HepG2 (cell line): ENCODE data around the gene EMC9. TPM values are rescaled to one million over a fixed set of nuclear protein-coding genes. Genes with fewer than 3 reads are reported as not detected.
A peak's percentile ranks its signal among the peaks of the same experiment; 100 is the strongest.

Source experiments
- ATRX ChIP-seq: sonication (generic); formaldehyde crosslinking; IDR thresholded peaks from 2 replicates; pipeline ENCODE4 v1.4.0; 2020; ENCODE audit warnings: missing genetic modification reagents, borderline replicate concordance
- CSRNP1 ChIP-seq: sonication (generic); formaldehyde crosslinking; IDR thresholded peaks from 2 replicates; pipeline ENCODE4 v1.8.1; 2023; ENCODE audit warnings: mild to moderate bottlenecking, missing genetic modification reagents
- GABPB1 ChIP-seq: IDR thresholded peaks from 2 replicates; pipeline ENCODE4 v1.6.1; 2016; ENCODE audit warnings: mild to moderate bottlenecking, missing genetic modification reagents, moderate library complexity, missing compliant biosample characterization
- GPBP1L1 ChIP-seq: sonication (generic); formaldehyde crosslinking; IDR thresholded peaks from 2 replicates; pipeline ENCODE4 v1.5.0; 2020; ENCODE audit warnings: mild to moderate bottlenecking, missing genetic modification reagents
- IKZF5 ChIP-seq: IDR thresholded peaks from 2 replicates; pipeline ENCODE4 v1.6.1; 2018; ENCODE audit warnings: missing genetic modification reagents, mild to moderate bottlenecking, missing compliant biosample characterization
- MLLT10 ChIP-seq: sonication (generic); formaldehyde crosslinking; IDR thresholded peaks from 2 replicates; pipeline ENCODE4 v1.4.0; 2020; ENCODE audit warnings: missing genetic modification reagents
- MYC ChIP-seq: sonication (generic); formaldehyde crosslinking; IDR thresholded peaks from 2 replicates; pipeline ENCODE4 v1.9.0; 2021; ENCODE audit warnings: missing genetic modification reagents, borderline replicate concordance
- PAX8 ChIP-seq: sonication (generic); formaldehyde crosslinking; IDR thresholded peaks from 2 replicates; pipeline ENCODE4 v1.8.0; 2022; ENCODE audit warnings: mild to moderate bottlenecking, missing genetic modification reagents, borderline replicate concordance
- PITX1 ChIP-seq: sonication (generic); formaldehyde crosslinking; IDR thresholded peaks from 2 replicates; pipeline ENCODE4 v1.5.1; 2020; ENCODE audit warnings: mild to moderate bottlenecking, missing genetic modification reagents
- RFXANK ChIP-seq: IDR thresholded peaks from 2 replicates; pipeline ENCODE4 v1.6.1; 2016
- SAFB2 ChIP-seq: sonication (generic); formaldehyde crosslinking; IDR thresholded peaks from 2 replicates; pipeline ENCODE4 v1.5.1; 2020; ENCODE audit warnings: missing genetic modification reagents, low read depth, mild to moderate bottlenecking, borderline replicate concordance
- TBP ChIP-seq: sonication (generic); formaldehyde crosslinking; IDR thresholded peaks from 2 replicates; pipeline ENCODE4 v1.5.0; 2020; ENCODE audit warnings: missing genetic modification reagents
- ZFP37 ChIP-seq: sonication (generic); formaldehyde crosslinking; IDR thresholded peaks from 2 replicates; pipeline ENCODE4 v1.4.0; 2020; ENCODE audit warnings: missing genetic modification reagents, borderline replicate concordance
- ZNF12 ChIP-seq: sonication (generic); formaldehyde crosslinking; IDR thresholded peaks from 2 replicates; pipeline ENCODE4 v1.5.0; 2020; ENCODE audit warnings: missing genetic modification reagents
- ZNF333 ChIP-seq: sonication (generic); formaldehyde crosslinking; IDR thresholded peaks from 2 replicates; pipeline ENCODE4 v1.4.0; 2020; ENCODE audit warnings: mild to moderate bottlenecking, missing genetic modification reagents, borderline replicate concordance
- ZNF367 ChIP-seq: sonication (generic); formaldehyde crosslinking; IDR thresholded peaks from 2 replicates; pipeline ENCODE4 v1.4.0; 2020; ENCODE audit warnings: missing genetic modification reagents, borderline replicate concordance
- ZNF484 ChIP-seq: sonication (generic); formaldehyde crosslinking; IDR thresholded peaks from 2 replicates; pipeline ENCODE4 v1.5.1; 2020; ENCODE audit warnings: mild to moderate bottlenecking, low read depth, missing genetic modification reagents, borderline replicate concordance
- ZNF512B ChIP-seq: sonication (generic); formaldehyde crosslinking; IDR thresholded peaks from 2 replicates; pipeline ENCODE4 v1.5.1; 2020; ENCODE audit warnings: missing genetic modification reagents, mild to moderate bottlenecking, borderline replicate concordance
- ZNF597 ChIP-seq: sonication (generic); formaldehyde crosslinking; IDR thresholded peaks from 2 replicates; pipeline ENCODE4 v1.5.0; 2020; ENCODE audit warnings: missing genetic modification reagents
- ZNF713 ChIP-seq: sonication (generic); formaldehyde crosslinking; IDR thresholded peaks from 2 replicates; pipeline ENCODE4 v1.4.0; 2020; ENCODE audit warnings: mild to moderate bottlenecking, missing genetic modification reagents
- ZNF724P ChIP-seq: sonication (generic); formaldehyde crosslinking; IDR thresholded peaks from 2 replicates; pipeline ENCODE4 v1.8.0; 2022; ENCODE audit warnings: missing genetic modification reagents, borderline replicate concordance
- polyA plus RNA-seq, 8 experiments: library from polyadenylated mRNA; depleted of rRNA in 3 of 8; stranded (reverse) in 7 of 8; unstranded in 1 of 8; fragments of >200 nt; fragmentation: Illumina TruSeq in 4 of 8; extraction: Trizol in 4 of 8; gene quantifications; 2 replicates each; pipeline versions ENCODE4 v1.2.1 to v1.2.3, GENCODE V29; 2011 to 2016; ENCODE audit warnings: low read depth in 4 of 8, missing spikeins in 1 of 8, mixed read lengths in 1 of 8; ENCODE audit not compliant: insufficient read depth in 1 of 8
- total RNA-seq, 5 experiments: library from RNA; depleted of rRNA; stranded (reverse); fragments of >200 nt; fragmentation: Illumina TruSeq; extraction: Trizol; gene quantifications; 2 replicates each; pipeline ENCODE4 v1.2.3, GENCODE V29; 2016; ENCODE audit warnings: low read depth in 1 of 5

EMC9 gene
- total and polyA plus RNA-seq, 2 of the 13 experiments (the other 11 are each of a cell fraction or from before 2014, with no cell fraction given): 60.5 to 78.7 TPM

GRCh38 chr14:24145690-24146452 is 4.5 kb upstream of the EMC9 start (continued):
- TF ChIP-seq ZNF512B (CRISPR knock-in tag) (no peak), CSRNP1 (CRISPR knock-in tag) (no peak), GABPB1 (no peak), ZNF333 (no peak), ZFP37 (CRISPR knock-in tag) (no peak), ZNF367 (CRISPR knock-in tag) (no peak), MYC (CRISPR knock-in tag) (no peak), TBP (CRISPR knock-in tag) (no peak), ATRX (peak; percentile 90; the same call in 1 of the 2 replicates), ZNF12 (no peak), RFXANK (CRISPR knock-in tag) (no peak; the same call in 1 of the 2 replicates), ZNF713 (CRISPR knock-in tag) (0 out of 2 replicates have a peak, but pooled peaks have one; percentile 29), GPBP1L1 (CRISPR knock-in tag) (no peak), ZNF597 (CRISPR knock-in tag) (no peak), PAX8 (no peak), ZNF724P (CRISPR knock-in tag) (peak; percentile 75; the same call in 1 of the 2 replicates), MLLT10 (CRISPR knock-in tag) (no peak), SAFB2 (CRISPR knock-in tag) (no peak), ZNF484 (CRISPR knock-in tag) (no peak), PITX1 (CRISPR knock-in tag) (no peak), IKZF5 (CRISPR knock-in tag) (no peak)
